ENCODE measurements around the gene CMYA5.
A peak's percentile ranks its signal among the peaks of the same experiment; 100 is the strongest.
"Not testable (repeated sequence)": the region's sequence is repeated elsewhere in the genome, so short reads cannot be mapped to it uniquely, and the experiment has no call there.

The CMYA5 gene

DNA sequence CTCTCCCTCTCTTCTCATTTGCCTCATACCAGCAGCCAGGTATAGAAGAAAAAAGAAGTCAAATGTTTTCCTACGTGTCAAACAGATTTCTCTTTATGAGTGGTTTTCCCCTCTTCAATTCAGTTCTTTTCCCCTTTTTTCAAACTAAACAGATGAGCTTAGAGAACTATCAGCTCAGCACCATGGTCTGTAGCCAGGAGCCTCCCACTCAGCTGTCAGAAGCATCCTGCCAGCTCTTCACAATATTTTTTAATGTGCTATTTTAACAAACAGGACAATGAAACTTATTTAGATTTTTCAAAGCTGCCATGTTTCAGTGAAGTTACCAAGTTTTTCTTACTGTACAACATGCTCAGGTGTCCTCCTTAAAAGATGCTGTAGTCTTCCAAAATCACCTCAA, 63.5 kb downstream of the CMYA5 start:
- no peak for DNase-seq

DNA sequence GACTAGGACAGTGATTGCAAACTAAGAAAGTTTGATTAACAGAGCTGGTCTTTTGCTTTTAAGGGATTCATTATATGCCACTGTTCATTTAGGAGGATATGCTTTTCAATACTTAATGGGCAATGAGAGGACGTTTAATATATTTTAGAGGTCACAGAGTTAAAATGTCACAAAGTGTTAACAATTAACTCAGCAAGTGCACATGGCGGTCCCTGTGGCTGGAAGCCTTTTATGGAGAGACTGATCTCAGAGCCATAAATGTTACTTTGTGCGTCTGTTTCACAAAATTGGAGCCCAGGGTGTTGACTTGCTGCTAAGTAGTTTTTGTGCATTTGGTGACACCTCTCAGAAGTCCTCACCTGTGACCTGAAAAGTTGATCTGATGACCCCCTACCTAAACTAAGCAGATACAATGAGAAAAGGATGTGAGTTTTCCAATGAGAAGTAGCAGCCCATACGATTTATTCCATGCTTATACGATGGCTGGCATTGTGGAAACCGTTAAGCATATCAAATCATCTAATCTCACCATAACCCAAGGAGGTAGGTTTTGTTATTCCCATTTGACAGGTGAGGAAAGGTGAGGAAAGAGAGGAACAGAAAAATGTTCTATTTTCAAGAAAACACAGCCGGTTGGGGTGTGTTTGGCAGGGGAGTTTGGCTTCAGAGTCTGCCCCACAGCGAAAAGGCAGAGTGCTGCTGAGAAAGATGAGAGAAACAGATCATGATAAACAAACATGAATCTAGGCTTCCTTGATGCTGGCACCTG, 64.4 kb downstream of the CMYA5 start:
- DNase-seq = no peak

DNA sequence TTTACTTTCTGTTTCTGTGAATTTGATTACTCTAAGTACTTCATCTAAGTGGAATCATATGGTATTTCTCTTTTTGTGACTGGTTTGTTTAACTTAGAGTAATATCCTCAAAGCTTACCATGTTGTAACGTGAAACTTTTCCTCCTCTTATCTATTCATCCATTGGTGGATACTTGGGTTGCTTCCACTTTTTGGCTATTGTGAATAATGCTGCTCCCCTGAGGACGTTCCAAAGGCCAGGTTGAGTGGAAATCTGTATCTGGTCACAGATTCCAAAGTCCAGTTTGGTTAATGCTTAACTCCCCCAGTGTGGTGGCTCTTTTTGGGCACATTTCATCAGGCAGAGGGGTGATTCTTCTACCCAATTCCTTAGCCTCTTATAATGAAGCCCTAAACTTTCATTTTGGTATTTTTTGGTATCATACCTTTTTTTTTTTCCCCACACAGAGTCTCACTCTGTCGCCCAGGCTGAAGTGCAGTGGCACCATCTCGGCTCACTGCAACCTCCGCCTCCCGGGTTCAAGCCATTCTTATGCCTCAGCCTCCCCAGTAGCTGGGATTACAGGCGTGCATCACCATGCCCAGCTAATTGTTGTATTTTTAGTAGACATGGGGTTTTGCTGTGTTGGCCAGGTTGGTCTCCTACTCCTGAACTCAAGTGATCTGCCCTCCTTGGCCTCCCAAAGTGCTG, 65.4 kb downstream of the CMYA5 start:
- no peak for DNase-seq

DNA sequence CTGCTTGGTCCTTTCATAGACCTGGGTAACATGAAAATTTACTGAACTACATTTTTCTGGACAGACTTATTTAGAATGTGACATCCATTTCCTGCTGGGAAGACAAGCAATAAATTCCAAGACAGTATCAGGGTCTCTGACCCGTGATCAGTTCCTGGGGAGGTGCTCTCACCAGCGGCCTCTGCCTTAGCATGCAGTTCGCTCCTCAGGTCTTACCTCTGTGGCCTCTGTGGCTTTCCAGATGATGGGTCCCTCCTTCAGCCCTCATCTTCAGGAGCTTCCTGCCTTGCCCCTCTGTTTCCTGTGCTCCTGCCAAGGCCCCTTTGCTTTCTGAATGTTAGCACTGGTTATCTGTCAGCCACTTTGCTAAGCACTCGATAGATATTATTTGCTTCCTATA, 66.4 kb downstream of the CMYA5 start:
- DNase-seq = no peak

DNA sequence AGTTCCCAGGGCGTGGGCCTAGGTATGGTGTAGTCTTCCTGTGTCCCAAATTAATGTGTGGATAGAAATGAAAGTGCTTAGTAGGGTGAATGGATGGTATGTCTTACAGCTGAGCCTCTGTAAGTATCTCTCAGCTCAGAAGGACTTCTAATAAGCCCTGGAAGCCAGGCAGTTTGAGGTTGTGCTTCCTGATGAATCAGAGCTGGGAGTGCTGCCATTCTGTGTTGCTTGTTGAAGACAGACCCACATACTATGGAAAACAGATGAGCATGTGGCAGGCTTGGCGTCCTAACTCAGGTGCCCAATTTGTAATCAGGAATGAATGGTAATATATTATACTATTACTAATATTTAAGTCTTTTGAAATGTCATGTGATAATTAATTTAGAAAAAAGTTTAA, 69.8 kb downstream of the CMYA5 start:
- DNase-seq = no peak

DNA sequence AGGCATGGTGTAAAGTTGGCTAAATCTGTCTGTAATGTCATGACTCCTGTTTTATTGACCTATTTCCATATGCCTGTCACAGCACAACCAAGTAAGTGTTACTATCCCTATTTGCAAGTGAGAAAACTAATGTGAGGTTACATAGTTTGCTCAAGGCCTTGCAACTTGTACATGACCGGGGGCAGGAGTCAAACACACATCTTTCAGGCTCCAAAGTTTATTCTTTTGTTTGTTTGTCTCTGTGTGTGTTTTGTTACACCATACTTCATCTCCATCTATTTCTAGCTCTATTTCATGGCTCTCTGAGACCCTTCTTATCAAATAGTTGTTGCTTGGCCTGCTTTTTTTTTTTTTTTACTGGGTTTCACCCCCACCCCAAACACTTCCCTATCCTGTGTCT, 70.2 kb downstream of the CMYA5 start:
- DNase-seq = no peak

DNA sequence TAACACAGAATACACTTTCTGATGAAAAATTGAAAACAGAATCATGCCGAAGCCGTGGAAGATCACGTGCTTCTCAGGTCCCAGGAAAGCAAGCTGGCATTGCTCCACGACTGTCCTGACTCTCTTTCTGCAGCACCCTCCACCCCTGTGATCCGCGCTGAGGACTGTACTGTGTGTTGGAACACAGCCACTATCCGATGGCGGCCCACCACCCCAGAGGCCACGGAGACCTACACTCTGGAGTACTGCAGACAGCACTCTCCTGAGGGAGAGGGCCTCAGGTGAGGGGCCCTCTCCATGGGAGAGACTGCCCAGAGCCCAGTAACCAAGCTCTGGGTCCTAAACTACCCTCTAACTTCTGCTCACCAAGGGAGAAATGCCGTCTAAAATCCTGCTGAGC, 73.3 kb downstream of the CMYA5 start:
- DNase-seq = no peak

DNA sequence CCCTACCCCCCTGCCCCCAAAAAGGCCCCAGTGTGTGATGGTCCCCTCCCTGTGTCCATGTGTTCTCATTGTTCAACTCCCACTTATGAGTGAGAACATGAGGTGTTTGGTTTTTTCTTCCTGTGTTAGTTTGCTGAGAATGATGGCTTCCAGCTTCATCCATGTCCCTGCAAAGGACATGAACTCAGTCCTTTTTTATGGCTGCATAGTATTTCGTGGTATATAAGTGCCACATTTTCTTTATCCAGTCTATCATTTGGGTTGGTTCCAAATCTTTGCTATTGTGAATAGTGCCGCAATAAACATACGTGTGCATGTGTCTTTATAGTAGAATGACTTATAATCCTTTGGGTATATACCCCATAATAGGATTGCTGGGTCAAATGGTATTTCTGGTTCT, 74.5 kb downstream of the CMYA5 start:
- not testable (repeated sequence) for DNase-seq

DNA sequence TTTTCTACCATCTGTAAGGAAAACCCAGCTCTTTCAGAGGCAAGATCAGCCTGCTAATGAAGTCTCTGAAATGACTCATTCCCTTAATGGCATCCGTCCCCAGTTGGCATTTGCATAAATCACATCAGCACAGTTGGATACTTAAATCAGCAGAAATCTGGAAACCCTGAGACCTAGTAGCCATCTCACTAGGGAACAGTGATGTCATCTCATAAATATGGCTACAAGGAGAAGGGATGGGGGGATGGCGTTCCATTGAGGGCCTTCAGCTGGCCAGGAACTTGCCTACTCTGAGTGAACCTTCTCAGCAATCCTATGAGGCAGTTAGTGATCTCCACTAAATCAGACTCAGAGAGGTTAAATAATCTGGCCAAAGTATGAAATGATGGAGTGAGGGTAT, 81.8 kb downstream of the CMYA5 start:
- no peak for DNase-seq

DNA sequence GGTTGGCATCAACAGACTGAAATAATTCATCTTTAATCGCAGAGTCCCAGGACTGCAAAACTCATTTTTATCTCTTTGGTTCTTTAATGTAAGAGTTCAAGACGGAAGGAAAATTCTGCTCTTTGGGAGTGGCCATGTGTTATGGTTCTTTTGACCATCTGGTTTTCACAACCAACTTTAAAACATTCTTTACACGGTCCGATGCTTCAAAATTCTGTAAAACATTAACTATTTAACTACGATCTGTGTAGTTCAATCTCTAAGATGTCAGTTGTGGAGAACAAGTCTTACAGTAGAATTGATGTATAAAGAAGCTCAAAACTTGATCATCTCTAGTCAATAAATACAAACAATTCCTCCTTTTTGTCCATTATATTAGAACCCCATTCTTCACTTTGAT, 83.0 kb downstream of the CMYA5 start:
- DNase-seq = no peak

DNA sequence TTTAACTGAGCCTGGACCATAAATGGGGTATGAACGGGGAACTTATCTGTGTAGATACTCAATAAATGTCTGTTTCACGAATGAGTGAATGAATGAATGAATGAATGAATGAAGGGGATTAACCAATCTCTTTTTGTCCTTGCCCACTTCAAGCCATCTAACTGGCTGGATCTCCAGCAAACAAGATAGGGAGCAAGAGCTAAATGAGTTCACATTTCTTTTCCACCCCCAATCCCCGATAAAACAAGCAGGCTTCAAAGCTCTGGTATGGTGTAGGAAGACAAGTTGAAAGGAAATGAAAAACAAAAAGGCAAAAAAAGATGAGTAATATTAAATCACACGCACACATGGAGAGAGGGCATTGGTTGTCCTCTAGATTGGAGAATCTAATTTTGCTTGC, 84.0 kb downstream of the CMYA5 start:
- no peak for DNase-seq

DNA sequence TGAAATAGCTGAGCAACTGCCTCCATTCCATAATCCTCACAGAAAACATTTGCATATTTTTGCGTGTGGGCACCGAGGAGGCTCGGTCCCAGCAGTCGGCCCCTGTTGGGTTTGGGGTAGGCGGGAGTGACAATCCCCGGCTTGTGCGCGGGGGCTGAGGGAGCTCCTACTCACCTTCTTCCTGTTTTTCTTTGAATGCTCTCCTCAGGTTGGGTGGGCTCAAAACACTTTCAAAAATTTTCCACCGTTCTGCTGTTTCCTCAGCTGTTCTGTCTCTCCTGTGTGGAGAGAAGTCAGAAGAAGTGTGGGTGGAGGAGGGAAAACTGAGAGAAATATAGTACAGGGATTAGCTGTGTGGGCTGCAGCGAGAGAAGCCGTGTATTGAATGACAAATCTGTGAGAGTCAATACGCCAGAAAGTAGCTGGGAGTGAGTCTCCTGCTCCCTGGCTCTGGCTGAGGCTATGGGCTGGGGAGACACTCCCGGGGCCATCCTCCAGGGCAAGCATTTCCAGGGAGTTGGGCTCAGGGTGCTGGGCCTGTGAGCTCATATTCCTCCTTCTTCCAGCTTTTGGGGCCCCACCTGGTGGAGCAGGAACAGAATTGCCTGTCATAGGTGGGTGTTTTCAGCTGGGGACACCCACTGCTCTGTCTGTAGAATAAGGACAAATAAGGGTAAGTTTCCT, 84.7 kb downstream of the CMYA5 start:
- DNase-seq = peak; percentile 31

DNA sequence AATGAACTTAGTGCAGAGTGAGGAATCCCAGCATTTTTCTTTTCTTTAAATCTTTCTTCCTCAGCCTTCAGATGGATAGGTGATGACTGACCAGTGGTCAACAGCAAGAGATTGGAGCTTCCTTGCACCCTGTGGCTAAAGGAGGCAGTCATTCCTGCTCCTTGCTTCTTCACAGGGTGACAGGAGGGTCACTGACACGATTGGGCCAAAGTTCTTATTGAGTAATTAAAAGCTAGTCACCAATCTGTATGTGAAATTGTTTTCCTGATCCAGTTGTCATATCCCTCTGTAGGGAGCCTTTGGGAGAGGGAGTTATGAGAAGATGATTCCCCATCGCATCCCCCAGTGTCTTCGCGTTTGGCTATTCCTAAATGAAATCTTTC, 85.2 kb downstream of the CMYA5 start:
- DNase-seq = no peak

DNA sequence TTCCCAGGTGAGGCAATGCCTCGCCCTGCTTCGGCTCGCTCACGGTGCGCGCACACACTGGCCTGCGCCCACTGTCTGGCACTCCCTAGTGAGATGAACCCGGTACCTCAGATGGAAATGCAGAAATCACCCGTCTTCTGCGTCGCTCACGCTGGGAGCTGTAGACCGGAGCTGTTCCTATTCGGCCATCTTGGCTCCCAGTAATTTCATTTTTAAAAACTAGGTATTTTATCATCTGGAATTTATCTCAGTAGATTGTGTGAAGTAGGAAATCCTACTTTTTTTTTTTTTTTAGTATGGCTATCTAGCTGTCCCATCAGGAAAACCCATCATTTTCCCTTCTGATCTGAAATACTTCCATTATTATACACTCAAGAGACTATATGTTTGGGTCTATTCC, 95.1 kb downstream of the CMYA5 start:
- not testable (repeated sequence) for DNase-seq

DNA sequence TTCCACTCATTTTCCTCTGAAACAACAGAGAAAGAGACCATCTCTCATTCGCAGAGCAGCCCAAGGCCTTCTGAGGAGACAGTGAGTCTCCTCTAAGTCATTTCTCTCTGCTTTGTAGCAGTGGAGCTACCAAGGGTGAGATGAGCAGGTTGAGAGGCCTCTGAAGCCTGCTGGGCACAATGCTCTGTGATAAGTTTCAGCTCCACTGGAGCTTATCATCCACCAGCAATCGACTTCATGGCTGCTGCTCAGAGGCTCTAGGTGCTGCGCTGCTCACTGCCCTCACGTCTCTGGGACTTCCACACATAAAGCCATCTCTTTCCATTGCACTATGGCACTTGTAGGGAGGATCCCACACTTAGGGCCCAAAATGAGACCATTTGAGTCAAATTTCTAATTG, 96.3 kb downstream of the CMYA5 start:
- no peak for DNase-seq

DNA sequence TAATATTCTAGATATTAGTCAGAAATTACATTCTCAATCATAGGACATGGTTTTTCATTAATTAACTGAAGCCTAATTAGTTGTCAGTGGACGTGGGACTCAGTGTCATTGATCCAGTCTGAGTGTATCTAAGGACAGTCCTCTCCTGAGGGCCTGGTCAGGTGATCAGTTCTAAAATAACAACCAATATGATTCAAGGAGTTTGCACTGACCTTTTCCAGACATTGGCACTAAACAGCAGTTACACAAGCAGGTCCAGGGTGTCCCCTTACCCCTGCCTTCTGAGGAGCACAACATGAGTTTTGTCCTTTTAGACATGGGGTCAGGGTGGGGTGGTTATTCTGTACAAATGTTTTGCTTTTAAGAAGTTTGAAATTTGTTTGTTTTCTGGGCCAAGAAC, 97.8 kb downstream of the CMYA5 start:
- no peak for DNase-seq

DNA sequence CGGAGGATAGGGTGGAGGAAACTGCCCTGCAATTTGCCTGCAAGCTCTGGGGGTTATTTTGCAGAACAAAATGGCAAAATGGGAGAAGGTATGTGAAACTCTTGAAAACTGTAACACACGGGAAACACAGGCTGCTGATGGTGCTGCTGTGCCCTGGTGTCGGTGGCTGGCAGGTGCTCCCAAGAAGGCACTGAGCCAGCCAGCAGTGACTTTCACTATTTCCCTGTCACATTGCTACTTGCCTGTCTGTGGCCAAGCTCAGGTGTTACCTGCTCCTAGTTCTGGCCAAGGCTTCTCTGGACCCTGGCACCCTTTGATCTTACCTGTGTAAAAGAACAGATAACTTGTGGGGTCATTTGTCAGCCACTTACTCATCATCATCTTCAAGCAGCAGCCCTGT, 102.2 kb downstream of the CMYA5 start:
- no peak for DNase-seq

DNA sequence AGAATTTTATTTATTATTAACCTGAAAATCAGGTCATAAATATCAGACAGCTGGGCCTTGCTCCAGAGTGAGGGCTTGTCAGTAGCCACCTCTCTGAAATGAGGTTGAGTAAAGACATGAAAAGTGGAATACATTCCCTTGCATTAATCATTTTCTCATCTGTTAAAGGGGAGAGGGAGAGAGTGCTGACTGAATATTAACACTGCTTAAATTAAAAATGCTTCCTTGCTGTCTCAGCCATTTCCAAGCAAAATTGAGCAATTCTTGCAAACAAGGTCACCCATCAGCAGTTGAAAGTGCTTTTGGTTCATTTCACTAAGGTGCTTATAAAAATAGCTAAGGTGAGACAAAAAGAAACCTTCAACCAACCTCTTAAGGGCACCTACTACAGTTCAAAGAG, 102.8 kb downstream of the CMYA5 start:
- DNase-seq = no peak

DNA sequence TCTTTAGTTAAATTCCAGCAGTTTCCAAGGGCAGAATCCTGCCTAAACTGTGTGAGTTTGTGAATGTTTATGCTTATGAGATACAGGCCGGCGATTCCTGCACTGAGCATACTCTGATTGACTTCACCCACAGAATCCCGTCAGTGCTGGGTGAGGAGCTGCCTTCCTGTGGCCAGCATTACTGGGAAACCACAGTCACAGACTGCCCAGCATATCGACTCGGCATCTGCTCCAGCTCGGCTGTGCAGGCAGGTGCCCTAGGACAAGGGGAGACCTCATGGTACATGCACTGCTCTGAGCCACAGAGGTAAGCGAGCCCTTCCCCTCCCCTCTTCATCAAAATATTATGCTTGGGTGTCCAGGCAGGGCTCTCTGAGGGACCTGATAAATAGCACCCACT, 103.7 kb downstream of the CMYA5 start:
- no peak for DNase-seq

DNA sequence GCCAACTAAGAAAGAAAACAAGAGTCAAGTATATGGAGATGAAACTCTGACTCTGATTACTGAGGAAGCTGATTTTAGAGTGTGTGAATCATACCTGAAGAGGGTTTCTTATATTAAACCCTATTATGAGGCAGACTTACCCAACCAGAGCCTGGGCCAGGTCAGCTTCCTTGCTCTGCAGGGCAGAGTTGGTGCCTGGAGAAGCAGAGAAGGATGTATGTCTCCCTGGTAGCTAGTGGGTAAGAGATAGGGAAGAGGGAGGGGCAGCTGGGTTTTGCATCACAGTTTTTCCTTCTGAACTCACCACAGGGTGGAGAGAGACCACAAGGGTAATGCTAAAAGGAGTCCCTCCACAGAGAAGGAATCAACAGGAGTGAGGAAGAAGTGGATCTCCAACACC, 104.1 kb downstream of the CMYA5 start:
- no peak for DNase-seq

DNA sequence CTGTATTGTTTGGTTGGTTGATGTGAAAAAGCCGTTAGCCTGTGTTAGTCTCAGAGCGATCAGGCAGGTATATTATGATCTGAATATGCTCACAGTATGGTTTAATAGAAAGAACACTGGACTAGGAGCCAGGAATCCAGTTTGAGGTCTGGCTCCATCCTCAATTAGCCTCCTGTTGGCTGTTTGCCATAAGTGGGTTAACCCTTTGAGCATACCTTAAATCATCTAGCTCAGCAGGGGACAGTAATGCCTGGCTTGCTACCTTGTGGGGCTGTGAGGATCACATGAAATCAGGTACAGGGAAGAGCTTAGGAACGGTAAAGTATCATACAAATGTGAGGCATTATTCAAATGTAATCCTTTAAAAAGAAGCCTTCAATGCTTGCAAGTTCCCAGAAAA, 104.7 kb downstream of the CMYA5 start:
- no peak for DNase-seq

DNA sequence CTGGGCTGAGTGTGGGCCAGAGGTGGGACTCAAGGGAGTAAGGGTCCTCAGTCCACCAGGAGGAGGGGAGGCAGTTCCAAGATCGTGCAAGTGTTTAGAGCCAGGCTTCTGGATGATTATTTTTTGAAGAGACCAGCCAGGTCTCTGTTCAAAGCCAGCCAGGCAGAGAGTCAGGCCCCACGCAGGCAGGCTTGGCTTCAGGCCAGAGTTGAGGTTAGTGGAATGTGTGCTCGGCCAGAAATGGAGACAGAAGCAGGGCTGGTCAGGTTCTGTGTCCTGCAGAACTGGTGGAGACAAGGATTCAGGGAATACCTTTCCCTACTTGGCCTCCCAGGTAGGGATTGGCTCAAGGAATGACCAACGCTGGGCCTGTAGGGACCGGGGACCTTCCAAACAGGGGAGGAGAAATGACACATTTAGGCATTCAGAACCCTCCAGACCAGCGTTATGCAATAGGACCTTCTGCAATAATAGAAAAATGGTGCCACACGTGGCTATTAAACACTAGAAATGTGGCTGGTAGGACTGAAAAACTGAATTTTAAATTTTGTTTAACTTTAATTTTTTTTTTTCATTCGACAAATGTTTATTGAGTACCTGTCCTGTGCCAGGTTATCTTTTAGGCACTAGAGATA, 106.2 kb downstream of the CMYA5 start:
- DNase-seq = no peak

DNA sequence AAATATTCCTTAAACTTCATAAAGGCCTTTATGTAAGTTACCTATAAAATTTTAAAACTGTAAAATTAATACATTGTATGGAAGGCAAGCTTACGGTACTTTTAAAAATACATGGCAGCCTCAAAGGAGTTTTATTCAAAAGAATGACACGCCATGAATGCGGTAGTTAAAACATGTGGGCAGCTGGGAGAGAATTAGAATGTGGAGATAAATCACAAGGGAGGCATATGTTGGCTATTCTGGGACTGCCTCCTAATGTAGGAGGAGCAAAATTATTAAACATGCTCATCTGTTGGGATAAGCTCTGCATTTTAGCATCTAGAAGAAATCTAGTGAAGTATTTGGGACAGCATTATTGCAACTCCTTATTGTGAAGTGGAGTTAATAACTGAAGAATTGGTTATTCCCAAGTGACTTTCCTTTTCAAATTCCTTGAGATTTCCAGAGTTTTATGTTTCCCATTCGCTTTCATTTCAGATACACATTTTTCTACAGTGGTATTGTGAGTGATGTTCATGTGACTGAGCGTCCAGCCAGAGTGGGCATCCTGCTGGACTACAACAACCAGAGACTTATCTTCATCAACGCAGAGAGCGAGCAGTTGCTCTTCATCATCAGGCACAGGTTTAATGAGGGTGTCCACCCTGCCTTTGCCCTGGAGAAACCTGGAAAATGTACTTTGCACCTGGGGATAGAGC, 109.4 kb downstream of the CMYA5 start:
- no peak for DNase-seq
